HepG2 (cell line): ENCODE data around the gene GPR25. TPM values are rescaled to one million over a fixed set of nuclear protein-coding genes. Genes with fewer than 3 reads are reported as not detected.
A peak's percentile ranks its signal among the peaks of the same experiment; 100 is the strongest.

Source experiments
- EEA1 ChIP-seq: sonication (generic); formaldehyde crosslinking; IDR thresholded peaks from 2 replicates; pipeline ENCODE4 v1.5.1; 2020; ENCODE audit warnings: mild to moderate bottlenecking, missing genetic modification reagents, borderline replicate concordance
- GFI1 ChIP-seq: sonication (generic); formaldehyde crosslinking; IDR thresholded peaks from 2 replicates; pipeline ENCODE4 v1.5.0; 2020; ENCODE audit warnings: missing genetic modification reagents, mild to moderate bottlenecking, borderline replicate concordance
- HDAC2 ChIP-seq: sonication (generic); formaldehyde crosslinking; IDR thresholded peaks from 2 replicates; pipeline ENCODE4 v1.4.0; 2020; ENCODE audit warnings: missing genetic modification reagents
- HMG20B ChIP-seq: conservative IDR thresholded peaks from 2 replicates; pipeline ENCODE4 v1.6.1; 2016; ENCODE audit warnings: missing genetic modification reagents, missing compliant biosample characterization
- IRF2 ChIP-seq: IDR thresholded peaks from 2 replicates; pipeline ENCODE4 v1.6.1; 2018; ENCODE audit warnings: missing genetic modification reagents, missing compliant biosample characterization
- PPARG ChIP-seq: conservative IDR thresholded peaks from 2 replicates; pipeline ENCODE4 v1.6.1; 2016; ENCODE audit warnings: missing biosample characterization, missing genetic modification reagents
- SALL1 ChIP-seq: sonication (generic); formaldehyde crosslinking; IDR thresholded peaks from 2 replicates; pipeline ENCODE4 v1.8.0; 2022; ENCODE audit warnings: mild to moderate bottlenecking, missing genetic modification reagents
- SKI ChIP-seq: fragments of 450-650 bp; IDR thresholded peaks from one replicate; pipeline ENCODE4 v1.6.1; 2018; ENCODE audit warnings: mild to moderate bottlenecking; ENCODE audit not compliant: partially characterized antibody
- SMAD3 ChIP-seq: sonication (generic); formaldehyde crosslinking; IDR thresholded peaks from 2 replicates; pipeline ENCODE4 v1.4.0; 2020; ENCODE audit warnings: missing genetic modification reagents
- SOX5 ChIP-seq: IDR thresholded peaks from 2 replicates; pipeline ENCODE4 v1.6.1; 2016; ENCODE audit warnings: borderline replicate concordance
- ZNF292 ChIP-seq: sonication (generic); formaldehyde crosslinking; IDR thresholded peaks from 2 replicates; pipeline ENCODE4 v1.8.1; 2022; ENCODE audit warnings: mild to moderate bottlenecking, low read depth, missing genetic modification reagents, borderline replicate concordance
- ZNF350 ChIP-seq: sonication (generic); formaldehyde crosslinking; IDR thresholded peaks from 2 replicates; pipeline ENCODE4 v1.4.0; 2020; ENCODE audit warnings: mild to moderate bottlenecking, low read depth, missing genetic modification reagents, borderline replicate concordance
- ZNF703 ChIP-seq: sonication (generic); formaldehyde crosslinking; IDR thresholded peaks from 2 replicates; pipeline ENCODE4 v1.5.1; 2020; ENCODE audit warnings: missing genetic modification reagents, mild to moderate bottlenecking, moderate library complexity, borderline replicate concordance
- polyA plus RNA-seq, 8 experiments: library from polyadenylated mRNA; depleted of rRNA in 3 of 8; stranded (reverse) in 7 of 8; unstranded in 1 of 8; fragments of >200 nt; fragmentation: Illumina TruSeq in 4 of 8; extraction: Trizol in 4 of 8; gene quantifications; 2 replicates each; pipeline versions ENCODE4 v1.2.1 to v1.2.3, GENCODE V29; 2011 to 2016; ENCODE audit warnings: low read depth in 4 of 8, missing spikeins in 1 of 8, mixed read lengths in 1 of 8; ENCODE audit not compliant: insufficient read depth in 1 of 8
- total RNA-seq, 5 experiments: library from RNA; depleted of rRNA; stranded (reverse); fragments of >200 nt; fragmentation: Illumina TruSeq; extraction: Trizol; gene quantifications; 2 replicates each; pipeline ENCODE4 v1.2.3, GENCODE V29; 2016; ENCODE audit warnings: low read depth in 1 of 5
- TF ChIP-seq, protein P1 (sequence below): sonication (generic); formaldehyde crosslinking; IDR thresholded peaks from 2 replicates; pipeline ENCODE4 v1.5.0; 2020; ENCODE audit warnings: mild to moderate bottlenecking, missing genetic modification reagents
- TF ChIP-seq, protein P2 (sequence below): sonication (generic); formaldehyde crosslinking; IDR thresholded peaks from 2 replicates; pipeline ENCODE4 v1.4.0; 2020; ENCODE audit warnings: missing genetic modification reagents
- TF ChIP-seq, protein P3 (sequence below): IDR thresholded peaks from 2 replicates; pipeline ENCODE4 v1.6.1; 2018; ENCODE audit warnings: missing genetic modification reagents, mild to moderate bottlenecking, missing compliant biosample characterization
- TF ChIP-seq, protein P4 (sequence below), 2 experiments: fragments of 450-650 bp in 1 of 2; sonication (generic) in 1 of 2; formaldehyde crosslinking; IDR thresholded peaks; 2 replicates each; pipeline versions ENCODE4 v1.5.0 to v1.8.0; 2020 to 2022; ENCODE audit warnings: mild to moderate bottlenecking in 1 of 2, missing genetic modification reagents in 1 of 2
- TF ChIP-seq, protein P5 (sequence below): sonication (generic); formaldehyde crosslinking; IDR thresholded peaks from 2 replicates; pipeline ENCODE4 v1.5.0; 2020; ENCODE audit warnings: mild to moderate bottlenecking, missing genetic modification reagents, moderate library complexity
- TF ChIP-seq, protein P6 (sequence below): sonication (generic); formaldehyde crosslinking; IDR thresholded peaks from 2 replicates; pipeline ENCODE4 v1.5.0; 2020; ENCODE audit warnings: mild to moderate bottlenecking, missing genetic modification reagents

The GPR25 gene
- total and polyA plus RNA-seq, 2 of the 13 experiments (the other 11 are each of a cell fraction or from before 2014, with no cell fraction given) = not detected

DNA sequence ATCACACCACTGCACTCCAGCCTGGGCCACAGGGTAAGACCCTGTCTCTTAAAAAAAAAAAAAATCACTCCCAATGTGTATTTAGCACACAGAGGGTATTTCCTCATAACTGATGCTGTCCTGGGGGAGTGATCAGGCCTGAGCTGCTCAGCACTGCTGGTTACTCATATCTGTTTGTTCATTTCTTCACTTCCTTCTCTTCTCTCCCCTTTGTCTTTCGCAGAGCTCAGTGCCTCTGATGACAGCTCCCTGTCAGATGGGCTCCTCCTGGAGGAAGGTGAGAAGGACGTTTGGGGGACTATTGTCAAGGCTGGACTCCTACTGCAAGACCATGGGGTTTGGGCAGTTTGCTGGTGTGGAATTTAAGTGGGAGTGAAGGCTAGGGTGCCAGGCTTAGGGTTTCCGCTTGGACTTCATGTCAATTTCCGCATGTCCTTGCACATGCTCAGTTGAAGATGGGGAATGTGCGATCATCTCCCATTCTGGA lies 34.9 kb downstream of the GPR25 start (continued):
- TF ChIP-seq, protein P1, sequence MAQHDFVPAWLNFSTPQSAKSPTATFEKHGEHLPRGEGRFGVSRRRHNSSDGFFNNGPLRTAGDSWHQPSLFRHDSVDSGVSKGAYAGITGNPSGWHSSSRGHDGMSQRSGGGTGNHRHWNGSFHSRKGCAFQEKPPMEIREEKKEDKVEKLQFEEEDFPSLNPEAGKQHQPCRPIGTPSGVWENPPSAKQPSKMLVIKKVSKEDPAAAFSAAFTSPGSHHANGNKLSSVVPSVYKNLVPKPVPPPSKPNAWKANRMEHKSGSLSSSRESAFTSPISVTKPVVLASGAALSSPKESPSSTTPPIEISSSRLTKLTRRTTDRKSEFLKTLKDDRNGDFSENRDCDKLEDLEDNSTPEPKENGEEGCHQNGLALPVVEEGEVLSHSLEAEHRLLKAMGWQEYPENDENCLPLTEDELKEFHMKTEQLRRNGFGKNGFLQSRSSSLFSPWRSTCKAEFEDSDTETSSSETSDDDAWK (CRISPR knock-in tag) = no peak
- TF ChIP-seq, protein P2, sequence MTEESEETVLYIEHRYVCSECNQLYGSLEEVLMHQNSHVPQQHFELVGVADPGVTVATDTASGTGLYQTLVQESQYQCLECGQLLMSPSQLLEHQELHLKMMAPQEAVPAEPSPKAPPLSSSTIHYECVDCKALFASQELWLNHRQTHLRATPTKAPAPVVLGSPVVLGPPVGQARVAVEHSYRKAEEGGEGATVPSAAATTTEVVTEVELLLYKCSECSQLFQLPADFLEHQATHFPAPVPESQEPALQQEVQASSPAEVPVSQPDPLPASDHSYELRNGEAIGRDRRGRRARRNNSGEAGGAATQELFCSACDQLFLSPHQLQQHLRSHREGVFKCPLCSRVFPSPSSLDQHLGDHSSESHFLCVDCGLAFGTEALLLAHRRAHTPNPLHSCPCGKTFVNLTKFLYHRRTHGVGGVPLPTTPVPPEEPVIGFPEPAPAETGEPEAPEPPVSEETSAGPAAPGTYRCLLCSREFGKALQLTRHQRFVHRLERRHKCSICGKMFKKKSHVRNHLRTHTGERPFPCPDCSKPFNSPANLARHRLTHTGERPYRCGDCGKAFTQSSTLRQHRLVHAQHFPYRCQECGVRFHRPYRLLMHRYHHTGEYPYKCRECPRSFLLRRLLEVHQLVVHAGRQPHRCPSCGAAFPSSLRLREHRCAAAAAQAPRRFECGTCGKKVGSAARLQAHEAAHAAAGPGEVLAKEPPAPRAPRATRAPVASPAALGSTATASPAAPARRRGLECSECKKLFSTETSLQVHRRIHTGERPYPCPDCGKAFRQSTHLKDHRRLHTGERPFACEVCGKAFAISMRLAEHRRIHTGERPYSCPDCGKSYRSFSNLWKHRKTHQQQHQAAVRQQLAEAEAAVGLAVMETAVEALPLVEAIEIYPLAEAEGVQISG (CRISPR knock-in tag) = no peak
- TF ChIP-seq GFI1 (CRISPR knock-in tag) (peak; percentile 84), HDAC2 (CRISPR knock-in tag) (peak; percentile 46; the same call in 1 of the 2 replicates), ZNF703 (CRISPR knock-in tag) (no peak), ZNF350 (CRISPR knock-in tag) (0 out of 2 replicates have a peak, but pooled peaks have one; percentile 38), SALL1 (CRISPR knock-in tag) (peak; percentile 60), IRF2 (CRISPR knock-in tag) (0 out of 2 replicates have a peak, but pooled peaks have one; percentile 14), EEA1 (CRISPR knock-in tag) (no peak), SOX5 (peak; percentile 44; the same call in 1 of the 2 replicates), ZNF292 (CRISPR knock-in tag) (peak; percentile 49; the same call in 1 of the 2 replicates), HMG20B (CRISPR knock-in tag) (0 out of 2 replicates have a peak, but pooled peaks have one; percentile 36), PPARG (CRISPR knock-in tag) (0 out of 2 replicates have a peak, but pooled peaks have one; percentile 23), SMAD3 (CRISPR knock-in tag) (0 out of 2 replicates have a peak, but pooled peaks have one; percentile 23), SKI (peak; percentile 37)
- TF ChIP-seq, protein P3, sequence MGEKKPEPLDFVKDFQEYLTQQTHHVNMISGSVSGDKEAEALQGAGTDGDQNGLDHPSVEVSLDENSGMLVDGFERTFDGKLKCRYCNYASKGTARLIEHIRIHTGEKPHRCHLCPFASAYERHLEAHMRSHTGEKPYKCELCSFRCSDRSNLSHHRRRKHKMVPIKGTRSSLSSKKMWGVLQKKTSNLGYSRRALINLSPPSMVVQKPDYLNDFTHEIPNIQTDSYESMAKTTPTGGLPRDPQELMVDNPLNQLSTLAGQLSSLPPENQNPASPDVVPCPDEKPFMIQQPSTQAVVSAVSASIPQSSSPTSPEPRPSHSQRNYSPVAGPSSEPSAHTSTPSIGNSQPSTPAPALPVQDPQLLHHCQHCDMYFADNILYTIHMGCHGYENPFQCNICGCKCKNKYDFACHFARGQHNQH (CRISPR knock-in tag) = peak; percentile 30; the same call in 1 of the 2 replicates
- TF ChIP-seq, protein P4, sequence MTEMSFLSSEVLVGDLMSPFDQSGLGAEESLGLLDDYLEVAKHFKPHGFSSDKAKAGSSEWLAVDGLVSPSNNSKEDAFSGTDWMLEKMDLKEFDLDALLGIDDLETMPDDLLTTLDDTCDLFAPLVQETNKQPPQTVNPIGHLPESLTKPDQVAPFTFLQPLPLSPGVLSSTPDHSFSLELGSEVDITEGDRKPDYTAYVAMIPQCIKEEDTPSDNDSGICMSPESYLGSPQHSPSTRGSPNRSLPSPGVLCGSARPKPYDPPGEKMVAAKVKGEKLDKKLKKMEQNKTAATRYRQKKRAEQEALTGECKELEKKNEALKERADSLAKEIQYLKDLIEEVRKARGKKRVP (CRISPR knock-in tag; IDR thresholded peaks at IDR 0.05) = peak in 1 of 2 experiments; percentile 63; a peak in 1 of 4 replicates
- TF ChIP-seq, protein P5, sequence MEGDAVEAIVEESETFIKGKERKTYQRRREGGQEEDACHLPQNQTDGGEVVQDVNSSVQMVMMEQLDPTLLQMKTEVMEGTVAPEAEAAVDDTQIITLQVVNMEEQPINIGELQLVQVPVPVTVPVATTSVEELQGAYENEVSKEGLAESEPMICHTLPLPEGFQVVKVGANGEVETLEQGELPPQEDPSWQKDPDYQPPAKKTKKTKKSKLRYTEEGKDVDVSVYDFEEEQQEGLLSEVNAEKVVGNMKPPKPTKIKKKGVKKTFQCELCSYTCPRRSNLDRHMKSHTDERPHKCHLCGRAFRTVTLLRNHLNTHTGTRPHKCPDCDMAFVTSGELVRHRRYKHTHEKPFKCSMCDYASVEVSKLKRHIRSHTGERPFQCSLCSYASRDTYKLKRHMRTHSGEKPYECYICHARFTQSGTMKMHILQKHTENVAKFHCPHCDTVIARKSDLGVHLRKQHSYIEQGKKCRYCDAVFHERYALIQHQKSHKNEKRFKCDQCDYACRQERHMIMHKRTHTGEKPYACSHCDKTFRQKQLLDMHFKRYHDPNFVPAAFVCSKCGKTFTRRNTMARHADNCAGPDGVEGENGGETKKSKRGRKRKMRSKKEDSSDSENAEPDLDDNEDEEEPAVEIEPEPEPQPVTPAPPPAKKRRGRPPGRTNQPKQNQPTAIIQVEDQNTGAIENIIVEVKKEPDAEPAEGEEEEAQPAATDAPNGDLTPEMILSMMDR (CRISPR knock-in tag) = peak; percentile 37
- TF ChIP-seq, protein P6, sequence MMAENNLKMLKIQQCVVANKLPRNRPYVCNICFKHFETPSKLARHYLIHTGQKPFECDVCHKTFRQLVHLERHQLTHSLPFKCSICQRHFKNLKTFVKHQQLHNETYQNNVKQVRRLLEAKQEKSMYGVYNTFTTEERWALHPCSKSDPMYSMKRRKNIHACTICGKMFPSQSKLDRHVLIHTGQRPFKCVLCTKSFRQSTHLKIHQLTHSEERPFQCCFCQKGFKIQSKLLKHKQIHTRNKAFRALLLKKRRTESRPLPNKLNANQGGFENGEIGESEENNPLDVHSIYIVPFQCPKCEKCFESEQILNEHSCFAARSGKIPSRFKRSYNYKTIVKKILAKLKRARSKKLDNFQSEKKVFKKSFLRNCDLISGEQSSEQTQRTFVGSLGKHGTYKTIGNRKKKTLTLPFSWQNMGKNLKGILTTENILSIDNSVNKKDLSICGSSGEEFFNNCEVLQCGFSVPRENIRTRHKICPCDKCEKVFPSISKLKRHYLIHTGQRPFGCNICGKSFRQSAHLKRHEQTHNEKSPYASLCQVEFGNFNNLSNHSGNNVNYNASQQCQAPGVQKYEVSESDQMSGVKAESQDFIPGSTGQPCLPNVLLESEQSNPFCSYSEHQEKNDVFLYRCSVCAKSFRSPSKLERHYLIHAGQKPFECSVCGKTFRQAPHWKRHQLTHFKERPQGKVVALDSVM (CRISPR knock-in tag) = 0 out of 2 replicates have a peak, but pooled peaks have one; percentile 32
